Lung (tissue), 12 donors: ENCODE measurements around the gene NLGN3. TPM values are rescaled to one million over a fixed set of nuclear protein-coding genes. Genes with fewer than 3 reads are reported as not detected.

Source experiments
- ATAC-seq: fragments of 200-7000 bp; cut with Tn5 transposase; one replicate; pipeline ENCODE4 v1.9.1; 2020; ENCODE audit warnings: moderate number of reproducible peaks; ENCODE audit not compliant: insufficient read depth, low FRiP score
- DNase-seq, 3 donors: peaks; one replicate each; pipeline ENCODE4 v3.0.0-alpha.2; 2013 to 2017
- H3K27ac ChIP-seq, 2 donors: one replicate each; pipeline ENCODE4 v1.5.1; 2013; ENCODE audit warnings: mild to moderate bottlenecking in 2 of 2, moderate library complexity in 2 of 2, control low read depth in 1 of 2, inconsistent platforms in 1 of 2, low read depth in 1 of 2, low read length in 1 of 2
- H3K27me3 ChIP-seq, 3 donors: one replicate each; pipeline ENCODE4 v1.5.1; 2013; ENCODE audit warnings: low read length in 2 of 3; ENCODE audit not compliant: control insufficient read depth in 3 of 3, insufficient read depth in 3 of 3
- H3K36me3 ChIP-seq, 4 donors: one replicate each; pipeline ENCODE4 v1.5.1; 2013; ENCODE audit warnings: low read length in 4 of 4, mild to moderate bottlenecking in 1 of 4, moderate library complexity in 1 of 4; ENCODE audit not compliant: control insufficient read depth in 4 of 4, insufficient read depth in 4 of 4
- H3K4me1 ChIP-seq, 5 donors: one replicate each; pipeline ENCODE4 v1.5.1; 2013; ENCODE audit warnings: low read length in 5 of 5, mild to moderate bottlenecking in 2 of 5, moderate library complexity in 1 of 5; ENCODE audit not compliant: control insufficient read depth in 5 of 5, insufficient read depth in 5 of 5
- H3K4me3 ChIP-seq: one replicate; pipeline ENCODE4 v1.5.1; 2013; ENCODE audit warnings: mild to moderate bottlenecking, control low read depth, moderate library complexity
- H3K9ac ChIP-seq, 2 donors: one replicate each; pipeline ENCODE4 v1.5.1; 2013; ENCODE audit warnings: low read length in 2 of 2, control low read depth in 1 of 2; ENCODE audit not compliant: insufficient read depth in 1 of 2
- H3K9me3 ChIP-seq, 4 donors: one replicate each; pipeline ENCODE4 v1.5.1; 2013; ENCODE audit warnings: low read length in 3 of 4, mild to moderate bottlenecking in 1 of 4, moderate library complexity in 1 of 4; ENCODE audit not compliant: control insufficient read depth in 4 of 4, insufficient read depth in 3 of 4
- WGBS, 2 donors: extraction: QIAGEN DNeasy Blood & Tissue Kit; methylation state at CpG; one replicate each; pipeline ENCODE4 v1.1.7; 2013; 5-methylcytosine and 5-hydroxymethylcytosine counted together
- polyA plus RNA-seq, 2 donors: library from polyadenylated mRNA; stranded (reverse); fragments of 200-250 nt; gene quantifications; one replicate each; pipeline ENCODE4 v1.2.1, GENCODE V29; 2013
- total RNA-seq, 2 donors: library from RNA; depleted of rRNA in 1 of 2; stranded (reverse); fragments of >200 nt in 1 of 2; gene quantifications; one replicate each; pipeline ENCODE4 v1.2.1, GENCODE V29; 2014 to 2021
- TF ChIP-seq, protein P1 (sequence below): IDR thresholded peaks from 2 replicates; pipeline ENCODE4 v1.5.1; 2012; ENCODE audit warnings: mild to moderate bottlenecking; ENCODE audit errors: control extremely low read depth, extremely low read depth
- donor health status: control.
- donor health status: control.
- donor health status: Bipolar disorder and iron deficiency.
- donor health status: healthy.
- donor health status: DM: yes; HTN: yes; CAD: no.

Gene NLGN3
- total and polyA plus RNA-seq, 4 donors: 0.20 to 1.5 (median 0.78) TPM

DNA sequence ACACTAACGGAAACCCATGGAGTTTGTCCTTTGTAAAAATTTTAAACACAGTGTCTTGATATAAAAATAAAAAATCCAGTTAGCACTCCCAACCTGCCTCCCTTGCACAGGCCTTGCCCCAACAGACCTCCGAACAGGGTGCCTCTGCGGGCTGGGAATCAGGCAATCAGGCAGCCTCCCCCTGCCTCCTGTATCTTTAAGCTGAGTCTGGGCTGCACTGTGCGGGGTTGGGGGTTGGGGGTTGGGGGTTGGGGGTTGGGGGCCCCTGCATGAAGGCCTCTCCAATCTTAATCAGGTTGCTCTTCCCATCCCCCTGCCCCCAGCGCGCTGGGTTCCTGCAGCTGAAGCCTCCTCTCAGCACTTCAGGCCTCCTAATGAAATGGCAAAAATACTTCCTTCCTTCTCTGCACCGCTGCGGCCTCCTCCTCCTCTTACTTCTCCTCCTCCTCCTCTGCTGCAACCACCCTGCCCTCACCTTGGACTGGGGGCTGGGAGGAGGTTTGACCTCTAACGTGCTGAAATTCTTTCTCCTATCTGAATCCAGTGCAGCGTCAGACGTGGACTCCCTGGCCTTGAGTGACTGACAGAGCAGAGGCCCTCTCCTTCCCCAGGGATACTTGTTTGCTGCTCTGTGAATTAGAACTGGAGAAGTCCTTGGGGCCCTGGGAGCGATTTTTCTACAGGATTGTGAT, 26.6 kb downstream of the NLGN3 start:
- peaks cover 0 to 2% (median 0%) of the 10 kb centered on the region in 4 donors for H3K9me3 ChIP-seq
- TF ChIP-seq, protein P1, sequence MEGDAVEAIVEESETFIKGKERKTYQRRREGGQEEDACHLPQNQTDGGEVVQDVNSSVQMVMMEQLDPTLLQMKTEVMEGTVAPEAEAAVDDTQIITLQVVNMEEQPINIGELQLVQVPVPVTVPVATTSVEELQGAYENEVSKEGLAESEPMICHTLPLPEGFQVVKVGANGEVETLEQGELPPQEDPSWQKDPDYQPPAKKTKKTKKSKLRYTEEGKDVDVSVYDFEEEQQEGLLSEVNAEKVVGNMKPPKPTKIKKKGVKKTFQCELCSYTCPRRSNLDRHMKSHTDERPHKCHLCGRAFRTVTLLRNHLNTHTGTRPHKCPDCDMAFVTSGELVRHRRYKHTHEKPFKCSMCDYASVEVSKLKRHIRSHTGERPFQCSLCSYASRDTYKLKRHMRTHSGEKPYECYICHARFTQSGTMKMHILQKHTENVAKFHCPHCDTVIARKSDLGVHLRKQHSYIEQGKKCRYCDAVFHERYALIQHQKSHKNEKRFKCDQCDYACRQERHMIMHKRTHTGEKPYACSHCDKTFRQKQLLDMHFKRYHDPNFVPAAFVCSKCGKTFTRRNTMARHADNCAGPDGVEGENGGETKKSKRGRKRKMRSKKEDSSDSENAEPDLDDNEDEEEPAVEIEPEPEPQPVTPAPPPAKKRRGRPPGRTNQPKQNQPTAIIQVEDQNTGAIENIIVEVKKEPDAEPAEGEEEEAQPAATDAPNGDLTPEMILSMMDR: no peak
- no peaks in the 10 kb centered on the region for H3K36me3 ChIP-seq
- peaks cover 0 to 4% (median 0%) of the 10 kb centered on the region in 5 donors for H3K4me1 ChIP-seq
- H3K9ac ChIP-seq: no peak overlapping the region
- no peak for ATAC-seq
- no peak for DNase-seq
- no peak overlapping the region for H3K27ac ChIP-seq
- H3K4me3 ChIP-seq: no peak overlapping the region
- no peaks in the 10 kb centered on the region for H3K27me3 ChIP-seq
- WGBS, 2 donors: 32 to 50% methylated on average over 7 to 12 of the region's 12 CpGs

DNA sequence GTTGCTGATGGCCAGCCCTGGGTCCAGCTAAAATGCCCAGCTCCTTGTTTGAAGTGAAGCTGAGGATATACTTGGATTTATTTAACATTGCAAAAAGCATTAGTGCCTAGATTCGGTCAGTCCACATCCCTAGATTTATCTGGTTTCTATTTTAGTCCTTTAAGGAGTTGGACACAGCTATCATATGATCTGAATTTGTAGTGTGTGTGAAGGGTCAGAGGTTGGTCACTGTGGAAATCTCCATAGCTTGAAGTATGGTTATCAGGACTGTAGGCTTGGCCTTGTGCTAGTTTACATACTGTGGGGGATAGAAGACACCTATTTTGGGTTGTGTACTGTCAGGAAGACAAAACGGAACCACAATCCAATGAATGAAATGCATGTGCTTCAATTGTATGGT, 28.8 kb downstream of the NLGN3 start:
- Histone ChIP-seq H3K36me3 (no peaks in the 10 kb centered on the region), H3K27me3 (no peaks in the 10 kb centered on the region), H3K4me1 (peaks cover 0 to 4% (median 0%) of the 10 kb centered on the region in 5 donors), H3K9me3 (no peaks in the 10 kb centered on the region), H3K4me3 (no peak overlapping the region), H3K27ac (no peak overlapping the region), H3K9ac (no peak overlapping the region)
- WGBS, 2 donors: 70 to 95% methylated on average over 2 of the region's 2 CpGs
- TF ChIP-seq, protein P1: no peak
- no peak for DNase-seq
- no peak for ATAC-seq

DNA sequence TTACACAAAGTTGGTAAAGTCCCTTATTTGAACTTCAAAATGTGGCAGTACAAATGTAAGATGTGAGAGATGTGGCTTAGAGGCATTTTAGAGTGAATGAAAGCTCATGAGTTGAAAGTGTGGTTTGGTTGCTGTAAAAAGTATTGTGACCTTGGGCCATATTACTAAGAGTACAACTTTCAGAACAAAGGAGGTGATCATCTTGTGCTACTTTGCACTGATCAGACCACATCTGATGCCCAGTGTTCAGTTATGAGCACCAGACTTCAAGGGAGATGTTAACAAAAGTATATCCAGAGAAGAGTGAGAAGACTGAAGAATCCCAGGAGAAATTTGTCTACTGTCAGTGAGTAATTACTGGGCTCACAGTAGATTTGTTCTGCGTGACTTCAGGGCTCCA, 30.2 kb downstream of the NLGN3 start:
- no peak overlapping the region for H3K27ac ChIP-seq
- H3K27me3 ChIP-seq: no peaks in the 10 kb centered on the region
- no peak overlapping the region for H3K9ac ChIP-seq
- no peak for DNase-seq
- no peak for ATAC-seq
- H3K4me1 ChIP-seq: peaks cover 0 to 4% (median 0%) of the 10 kb centered on the region in 5 donors
- 76 to 94% methylated on average over 1 of the region's 1 CpG for WGBS, 2 donors
- H3K9me3 ChIP-seq: no peaks in the 10 kb centered on the region
- TF ChIP-seq, protein P1: no peak
- H3K36me3 ChIP-seq: no peaks in the 10 kb centered on the region
- H3K4me3 ChIP-seq: no peak overlapping the region

DNA sequence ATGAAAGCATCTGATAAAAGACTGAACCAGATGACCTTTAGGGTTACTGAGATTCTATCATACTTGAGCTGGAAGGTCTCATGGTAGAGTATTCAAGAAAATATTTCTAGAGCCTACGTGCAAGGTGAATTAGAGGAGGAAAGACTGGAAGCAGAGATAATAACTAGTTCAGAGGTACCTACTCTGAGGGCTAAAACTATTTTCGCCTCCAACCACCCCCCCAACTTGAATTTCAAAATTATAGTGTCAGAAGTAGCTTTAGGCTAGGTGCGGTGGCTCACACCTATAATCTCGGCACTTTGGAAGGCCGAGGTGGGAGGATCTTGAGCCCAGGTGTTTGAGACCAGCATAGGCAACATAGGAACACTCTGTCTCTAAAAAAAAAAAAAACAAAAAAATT, 30.9 kb downstream of the NLGN3 start:
- ATAC-seq: no peak
- no peaks in the 10 kb centered on the region for H3K36me3 ChIP-seq
- no peak overlapping the region for H3K27ac ChIP-seq
- TF ChIP-seq, protein P1: no peak
- no peak overlapping the region for H3K9ac ChIP-seq
- H3K4me1 ChIP-seq: peaks cover 0 to 4% (median 0%) of the 10 kb centered on the region in 5 donors
- 87 to 95% methylated on average over 5 of the region's 5 CpGs for WGBS, 2 donors
- no peak for DNase-seq
- H3K27me3 ChIP-seq: no peaks in the 10 kb centered on the region
- H3K9me3 ChIP-seq: no peaks in the 10 kb centered on the region
- H3K4me3 ChIP-seq: no peak overlapping the region
